Loucy (cell line): ENCODE results near the gene ERMN.

Experiments
- CTCF ChIP-seq: fragments of 200-600 bp; sonication (generic); conservative IDR thresholded peaks from 2 replicates; pipeline ENCODE4 v1.5.1; 2014; ENCODE audit warnings: mild to moderate bottlenecking, antibody characterized with exemption, low read length
- EZH2phosphoT487 ChIP-seq: fragments of 200-600 bp; IDR thresholded peaks from 2 replicates; pipeline ENCODE4 v1.6.1; 2018; ENCODE audit warnings: antibody characterized with exemption, mild to moderate bottlenecking, moderate library complexity, borderline replicate concordance

DNA sequence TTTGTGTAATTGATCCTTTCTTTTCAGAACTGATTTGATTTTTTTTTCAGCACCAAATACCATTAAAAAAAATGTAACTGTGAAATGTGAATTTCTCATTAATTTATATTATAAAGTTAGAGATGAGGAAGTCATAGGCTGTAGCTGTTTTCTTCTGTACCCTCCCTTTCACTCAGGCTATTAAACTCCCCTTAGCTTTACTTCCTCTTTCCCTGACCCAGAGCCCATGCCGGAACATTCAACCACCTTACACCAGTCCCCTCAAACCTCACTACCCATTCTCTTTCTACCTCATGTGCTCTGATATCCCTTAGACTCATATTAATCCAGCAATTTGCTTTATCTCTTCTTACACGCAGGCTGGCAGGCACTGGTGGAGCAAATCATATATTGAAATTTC lies 55.7 kb downstream of the ERMN start:
- TF ChIP-seq CTCF = no peak
- TF ChIP-seq EZH2phosphoT487 = no peak
